EL (cell line): ENCODE data around the gene TYW1.
"Not testable (repeated sequence)": the region's sequence is repeated elsewhere in the genome, so short reads cannot be mapped to it uniquely, and the experiment has no call there.

Source experiments
- DNase-seq: peaks from one replicate; pipeline ENCODE4 v3.0.0-alpha.2; 2016

TYW1 gene

GRCh38 chr7:67049908-67050307 is 53.3 kb downstream of the TYW1 start:
- not testable (repeated sequence) for DNase-seq

- not testable (repeated sequence) for DNase-seq
Measured at GRCh38 chr7:67052161-67052560, 55.5 kb downstream of the TYW1 start.

GRCh38 chr7:67056683-67057082 is 60.0 kb downstream of the TYW1 start:
- no peak for DNase-seq

GRCh38 chr7:67061321-67061720 is 64.7 kb downstream of the TYW1 start:
- DNase-seq: not testable (repeated sequence)

- DNase-seq: peak; percentile 42
Measured at GRCh38 chr7:67062802-67063201, 66.2 kb downstream of the TYW1 start.

- peak; percentile 40 for DNase-seq
Measured at GRCh38 chr7:67066950-67067622, 70.5 kb downstream of the TYW1 start.

- not testable (repeated sequence) for DNase-seq
Measured at GRCh38 chr7:67076120-67076519, 79.5 kb downstream of the TYW1 start.

- DNase-seq: not testable (repeated sequence)
Measured at GRCh38 chr7:67082880-67083279, 86.2 kb downstream of the TYW1 start.

GRCh38 chr7:67089261-67089660 is 92.6 kb downstream of the TYW1 start:
- DNase-seq: not testable (repeated sequence)

GRCh38 chr7:67091053-67091452 is 94.4 kb downstream of the TYW1 start:
- not testable (repeated sequence) for DNase-seq

GRCh38 chr7:67098031-67098430 is 101.4 kb downstream of the TYW1 start:
- DNase-seq: not testable (repeated sequence)

- not testable (repeated sequence) for DNase-seq
Measured at GRCh38 chr7:67099406-67099805, 102.8 kb downstream of the TYW1 start.

GRCh38 chr7:67100038-67100437 is 103.4 kb downstream of the TYW1 start:
- not testable (repeated sequence) for DNase-seq

- DNase-seq: no peak
Measured at GRCh38 chr7:67100956-67101361, 104.3 kb downstream of the TYW1 start.

GRCh38 chr7:67104937-67105336 is 108.3 kb downstream of the TYW1 start:
- DNase-seq: not testable (repeated sequence)

- peak; percentile 3 for DNase-seq
Measured at GRCh38 chr7:67105377-67105776, 108.7 kb downstream of the TYW1 start.

- DNase-seq: not testable (repeated sequence)
Measured at GRCh38 chr7:67106255-67106654, 109.6 kb downstream of the TYW1 start.

- DNase-seq: not testable (repeated sequence)
Measured at GRCh38 chr7:67111342-67111741, 114.7 kb downstream of the TYW1 start.

- peak; percentile 26 for DNase-seq
Measured at GRCh38 chr7:67114483-67115246, 118.0 kb downstream of the TYW1 start.

- DNase-seq: not testable (repeated sequence)
Measured at GRCh38 chr7:67120491-67120890, 123.9 kb downstream of the TYW1 start.

- DNase-seq: not testable (repeated sequence)
Measured at GRCh38 chr7:67128257-67128656, 131.6 kb downstream of the TYW1 start.

GRCh38 chr7:67130766-67131165 is 134.1 kb downstream of the TYW1 start:
- not testable (repeated sequence) for DNase-seq

- DNase-seq: not testable (repeated sequence)
Measured at GRCh38 chr7:67134912-67135311, 138.3 kb downstream of the TYW1 start.
